Type B pancreatic cell (in vitro differentiated cells): ENCODE results near the gene VPS52. TPM values are rescaled to one million over a fixed set of nuclear protein-coding genes. Genes with fewer than 3 reads are reported as not detected.

Experiments
- DNase-seq: peaks from one replicate; pipeline ENCODE4 v3.0.0; 2021; ENCODE audit warnings: mixed read lengths; ENCODE audit not compliant: unreplicated experiment; ENCODE audit errors: extremely low spot score
- H3K27ac Mint-ChIP-seq: 2 replicates; pipeline ENCODE4 v1.8.0; 2021; ENCODE audit warnings: mild to moderate bottlenecking, mixed read lengths
- H3K27me3 Mint-ChIP-seq: 2 replicates; pipeline ENCODE4 v1.8.0; 2021; ENCODE audit warnings: mixed read lengths
- H3K36me3 Mint-ChIP-seq: 2 replicates; pipeline ENCODE4 v1.8.0; 2021; ENCODE audit warnings: mixed read lengths
- H3K4me1 Mint-ChIP-seq: one replicate; pipeline ENCODE4 v1.8.0; 2021; ENCODE audit warnings: mixed read lengths; ENCODE audit not compliant: unreplicated experiment
- H3K4me3 Mint-ChIP-seq: 2 replicates; pipeline ENCODE4 v1.8.0; 2021; ENCODE audit warnings: mild to moderate bottlenecking, mixed read lengths
- H3K9me3 Mint-ChIP-seq: 2 replicates; pipeline ENCODE4 v1.8.0; 2021; ENCODE audit warnings: mixed read lengths
- total RNA-seq: library from RNA; stranded (reverse); gene quantifications from 2 replicates; pipeline ENCODE4 v1.2.1, GENCODE V29; 2021; ENCODE audit warnings: low replicate concordance
- TF ChIP-seq, protein P1 (sequence below): fragments of 200-600 bp; sonication (generic); conservative IDR thresholded peaks from 2 replicates; pipeline ENCODE4 v1.5.0; 2021; ENCODE audit warnings: antibody characterized with exemption, mild to moderate bottlenecking

VPS52 gene
- total RNA-seq, 1 donor from 2014 or later = 62.4 TPM

DNA sequence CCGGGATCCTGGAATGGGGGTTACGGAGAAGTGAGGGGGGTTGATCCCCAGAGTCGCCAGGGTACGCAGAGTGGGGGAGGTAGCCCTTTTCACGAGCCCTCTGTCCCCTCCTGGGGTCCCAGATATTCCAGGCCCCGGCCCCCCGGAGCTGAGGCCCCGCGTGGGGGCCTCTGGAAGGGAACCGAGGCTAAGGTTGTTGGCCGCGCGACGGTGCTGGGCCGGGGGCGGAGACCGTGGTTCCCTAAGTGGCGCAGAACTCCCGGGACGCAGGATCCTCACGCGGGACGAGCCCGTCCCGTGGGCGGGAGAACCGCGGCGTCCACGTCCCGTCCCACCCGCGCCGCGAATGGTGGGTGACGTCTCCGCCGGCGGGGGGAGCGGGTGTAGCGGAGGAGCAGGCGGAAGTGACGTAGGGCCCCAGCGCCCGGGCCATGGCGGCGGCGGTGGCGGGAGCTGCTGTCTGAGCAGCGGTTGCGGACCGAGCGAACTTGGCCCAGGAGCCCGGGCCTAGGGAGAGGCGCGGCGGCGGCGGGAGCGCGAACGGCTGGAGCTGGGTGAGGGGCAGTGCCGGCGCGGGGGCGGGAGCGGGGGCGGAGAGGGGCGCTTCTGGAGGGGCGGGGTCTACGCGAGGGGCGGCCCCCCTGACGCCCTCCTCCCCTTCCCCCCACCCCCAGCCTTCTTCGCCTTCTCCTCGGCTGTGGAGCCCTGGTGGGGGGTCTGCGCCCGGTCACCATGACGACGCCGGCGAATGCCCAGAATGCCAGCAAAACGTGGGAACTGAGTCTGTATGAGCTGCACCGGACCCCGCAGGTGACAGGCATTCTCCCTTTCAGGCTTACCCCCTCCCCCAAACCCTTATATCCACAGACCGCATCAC is 63.3 kb downstream of the VPS52 start, which contains the start of gene RING1:
Gene RING1 (plus strand): TSS at position 410 of the 877 bp plus-strand sequence. CDS start 323 bp downstream, at position 733.
- H3K27me3 Mint-ChIP-seq = peaks cover 9% of the 10 kb centered on the region
- H3K4me1 Mint-ChIP-seq = peaks cover 51% of the 10 kb centered on the region
- no peaks in the 10 kb centered on the region for H3K9me3 Mint-ChIP-seq
- H3K36me3 Mint-ChIP-seq = peaks cover 13% of the 10 kb centered on the region
- DNase-seq = peak; percentile 87
- peak within 1 kb of the TSS; percentile 96 for H3K27ac Mint-ChIP-seq
- H3K4me3 Mint-ChIP-seq = peak within 1 kb of the TSS; percentile 100
- TF ChIP-seq, protein P1, sequence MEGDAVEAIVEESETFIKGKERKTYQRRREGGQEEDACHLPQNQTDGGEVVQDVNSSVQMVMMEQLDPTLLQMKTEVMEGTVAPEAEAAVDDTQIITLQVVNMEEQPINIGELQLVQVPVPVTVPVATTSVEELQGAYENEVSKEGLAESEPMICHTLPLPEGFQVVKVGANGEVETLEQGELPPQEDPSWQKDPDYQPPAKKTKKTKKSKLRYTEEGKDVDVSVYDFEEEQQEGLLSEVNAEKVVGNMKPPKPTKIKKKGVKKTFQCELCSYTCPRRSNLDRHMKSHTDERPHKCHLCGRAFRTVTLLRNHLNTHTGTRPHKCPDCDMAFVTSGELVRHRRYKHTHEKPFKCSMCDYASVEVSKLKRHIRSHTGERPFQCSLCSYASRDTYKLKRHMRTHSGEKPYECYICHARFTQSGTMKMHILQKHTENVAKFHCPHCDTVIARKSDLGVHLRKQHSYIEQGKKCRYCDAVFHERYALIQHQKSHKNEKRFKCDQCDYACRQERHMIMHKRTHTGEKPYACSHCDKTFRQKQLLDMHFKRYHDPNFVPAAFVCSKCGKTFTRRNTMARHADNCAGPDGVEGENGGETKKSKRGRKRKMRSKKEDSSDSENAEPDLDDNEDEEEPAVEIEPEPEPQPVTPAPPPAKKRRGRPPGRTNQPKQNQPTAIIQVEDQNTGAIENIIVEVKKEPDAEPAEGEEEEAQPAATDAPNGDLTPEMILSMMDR = no peak

DNA sequence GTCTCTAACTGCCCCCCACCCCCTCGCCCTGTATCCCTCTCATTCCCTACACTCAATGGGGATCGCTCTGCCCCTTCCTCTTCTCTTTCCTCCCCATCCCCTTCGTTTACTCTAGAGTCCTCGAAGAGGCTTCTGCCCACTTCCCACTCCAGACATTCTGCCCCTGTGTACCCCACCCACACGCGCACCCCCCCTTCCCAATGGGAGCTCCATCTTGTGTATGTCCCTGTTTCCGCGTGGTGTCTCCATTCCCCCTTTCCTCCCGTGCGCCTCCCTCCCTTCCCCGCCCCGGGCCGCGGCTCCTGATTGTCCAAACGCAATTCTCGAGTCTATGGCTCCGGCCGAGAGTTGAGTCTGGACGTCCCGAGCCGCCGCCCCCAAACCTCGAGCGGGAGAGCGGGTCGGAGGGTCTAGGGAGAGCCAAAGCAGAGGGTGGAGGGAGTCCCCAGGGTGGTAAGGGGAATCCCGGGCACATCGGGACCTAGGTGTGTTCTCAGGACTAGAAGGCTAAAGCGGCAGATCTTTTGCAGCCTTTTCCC is 64.1 kb downstream of the VPS52 start:
- DNase-seq = no peak
- Mint-ChIP-seq H3K4me3 (peak overlapping the region; percentile 100), H3K36me3 (peaks cover 20% of the 10 kb centered on the region), H3K9me3 (no peaks in the 10 kb centered on the region), H3K27me3 (peaks cover 2% of the 10 kb centered on the region), H3K4me1 (peaks cover 54% of the 10 kb centered on the region), H3K27ac (peak overlapping the region; percentile 96)
- TF ChIP-seq, protein P1 = no peak

DNA sequence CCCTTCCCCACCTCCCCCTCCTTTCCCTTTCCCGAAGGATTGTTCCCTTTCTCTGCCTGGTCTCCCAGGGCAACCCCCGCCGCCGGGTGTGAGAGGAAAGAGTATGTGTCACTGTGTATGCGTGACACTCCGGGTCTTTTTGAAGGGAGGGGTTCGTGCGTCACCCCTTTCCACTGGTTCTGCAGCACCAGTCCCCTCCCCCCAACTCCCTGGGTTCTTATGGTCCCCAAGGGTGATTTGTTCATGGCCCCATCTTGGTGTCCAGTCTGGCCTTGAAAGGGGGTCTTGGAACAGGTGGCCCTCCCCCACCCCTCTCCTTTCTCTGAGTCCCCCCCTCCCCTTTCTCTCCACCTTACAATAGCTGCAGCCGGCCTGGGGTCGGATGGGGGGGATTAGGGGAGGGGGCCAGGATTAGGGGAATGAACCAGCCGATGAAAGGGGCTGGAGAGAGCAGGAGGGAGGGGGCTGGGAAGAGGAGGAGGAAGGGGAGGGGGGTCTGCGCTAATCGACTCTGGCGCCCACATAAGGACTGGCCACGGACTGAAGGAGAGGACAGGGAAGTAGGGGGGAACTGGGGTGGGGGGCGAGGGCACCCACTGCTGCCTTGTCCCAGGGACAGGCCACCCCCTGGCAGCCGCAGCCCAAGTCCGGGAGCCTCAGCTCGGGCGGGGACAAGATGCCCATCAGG is 64.7 kb downstream of the VPS52 start:
- Mint-ChIP-seq H3K9me3 (no peaks in the 10 kb centered on the region), H3K36me3 (peaks cover 26% of the 10 kb centered on the region), H3K27me3 (no peaks in the 10 kb centered on the region), H3K4me1 (peaks cover 57% of the 10 kb centered on the region), H3K27ac (peak overlapping the region; percentile 99), H3K4me3 (peak overlapping the region; percentile 100)
- TF ChIP-seq, protein P1 = no peak
- DNase-seq = no peak

DNA sequence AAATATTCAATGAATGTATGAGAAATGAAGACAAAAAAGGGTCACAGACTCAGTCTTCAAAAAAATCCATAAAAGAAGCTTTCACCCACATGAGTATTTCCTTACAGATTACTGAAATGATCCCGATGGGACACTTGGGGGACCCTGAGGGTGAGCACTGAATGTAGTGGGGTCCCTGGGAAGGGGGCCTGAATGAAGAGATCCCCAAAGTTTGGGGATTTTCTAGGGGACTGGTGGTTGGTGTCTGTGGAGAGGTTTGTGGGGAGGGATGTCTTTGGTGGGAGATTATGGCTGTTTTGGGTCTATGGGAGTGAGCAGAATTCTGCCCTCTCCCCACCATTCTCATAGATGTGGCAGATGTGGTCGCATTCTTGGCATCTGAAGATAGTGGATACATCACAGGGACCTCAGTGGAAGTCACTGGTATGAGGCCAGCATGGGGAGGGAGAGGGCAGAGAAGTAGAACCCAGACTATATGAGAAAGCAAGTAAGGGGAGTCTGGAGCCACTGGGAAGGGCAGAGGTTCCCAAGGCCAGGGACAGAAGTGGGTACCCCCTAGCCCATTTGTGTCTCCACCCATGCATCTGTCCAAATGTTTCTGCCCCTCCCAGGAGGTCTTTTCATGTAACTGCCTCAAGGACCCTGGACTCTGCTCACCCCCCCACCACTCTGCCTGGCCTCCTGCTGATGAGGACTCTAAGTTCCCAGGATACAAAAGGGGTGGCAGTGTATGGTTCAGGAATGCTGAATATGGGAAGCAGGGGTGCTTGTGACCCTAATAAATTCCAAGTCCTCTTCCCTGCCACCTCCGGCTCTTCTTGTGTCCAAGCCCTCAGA is 65.4 kb downstream of the VPS52 start:
- TF ChIP-seq, protein P1 = no peak
- peak overlapping the region; percentile 100 for H3K4me3 Mint-ChIP-seq
- H3K9me3 Mint-ChIP-seq = no peaks in the 10 kb centered on the region
- H3K27ac Mint-ChIP-seq = peak overlapping the region; percentile 99
- DNase-seq = no peak
- H3K4me1 Mint-ChIP-seq = peaks cover 62% of the 10 kb centered on the region
- no peaks in the 10 kb centered on the region for H3K27me3 Mint-ChIP-seq
- peaks cover 30% of the 10 kb centered on the region for H3K36me3 Mint-ChIP-seq
